Vagina (tissue), 2 donors: Measurements from ENCODE around the gene EIF2AK3. TPM values are rescaled to one million over a fixed set of nuclear protein-coding genes. Genes with fewer than 3 reads are reported as not detected.

Source experiments
- DNase-seq, 2 donors: peaks; one replicate each; pipeline ENCODE4 v3.0.0-alpha.2; 2017; ENCODE audit errors: extremely low spot score in 2 of 2
- H3K27ac ChIP-seq: fragments of 200-600 bp; sonication (generic); one replicate; pipeline ENCODE4 v1.5.1; 2019
- H3K27me3 ChIP-seq: fragments of 200-600 bp; sonication (generic); one replicate; pipeline ENCODE4 v1.5.1; 2019
- H3K36me3 ChIP-seq, 2 donors: fragments of 200-600 bp; sonication (generic); one replicate each; pipeline ENCODE4 v1.5.1; 2017 to 2019
- H3K4me1 ChIP-seq: fragments of 200-600 bp; sonication (generic); one replicate; pipeline ENCODE4 v1.5.1; 2019
- H3K4me3 ChIP-seq, 2 donors: fragments of 200-600 bp; sonication (generic); 1 replicate in 1 of 2; 2 replicates in 1 of 2; pipeline ENCODE4 v1.5.1; 2016 to 2019
- H3K9me3 ChIP-seq: fragments of 200-600 bp; sonication (generic); one replicate; pipeline ENCODE4 v1.5.1; 2019
- POLR2A ChIP-seq, 2 donors: fragments of 450-650 bp; IDR thresholded peaks; one replicate each; pipeline ENCODE4 v1.6.1; 2017; ENCODE audit warnings: antibody characterized with exemption in 2 of 2, mild to moderate bottlenecking in 2 of 2, moderate library complexity in 2 of 2
- POLR2AphosphoS5 ChIP-seq, 2 donors: sonication (generic); formaldehyde crosslinking; IDR thresholded peaks; one replicate each; pipeline ENCODE4 v1.9.0; 2017; ENCODE audit warnings: antibody characterized with exemption in 2 of 2, mild to moderate bottlenecking in 2 of 2, low read depth in 1 of 2; ENCODE audit not compliant: insufficient read depth in 1 of 2
- intact Hi-C: fragments of 100-400 bp; cut with DNase I; formaldehyde crosslinking; loops from one replicate; pipeline ENCODE4 v1.15.1; 2023
- total RNA-seq: library from RNA; depleted of rRNA; stranded (reverse); fragments of >200 nt; gene quantifications from one replicate; pipeline ENCODE4 v1.2.3, GENCODE V29; 2016
- TF ChIP-seq, protein P1 (sequence below), 3 experiments: fragments of 450-650 bp in 2 of 3; fragments of 200-600 bp in 1 of 3; sonication (generic) in 1 of 3; IDR thresholded peaks; one replicate each; pipeline ENCODE4 v1.5.1; 2017 to 2019; ENCODE audit warnings: antibody characterized with exemption in 3 of 3, mild to moderate bottlenecking in 2 of 3, moderate library complexity in 2 of 3

The EIF2AK3 gene
- total RNA-seq, 1 donor from 2014 or later, result 19.6 TPM

DNA sequence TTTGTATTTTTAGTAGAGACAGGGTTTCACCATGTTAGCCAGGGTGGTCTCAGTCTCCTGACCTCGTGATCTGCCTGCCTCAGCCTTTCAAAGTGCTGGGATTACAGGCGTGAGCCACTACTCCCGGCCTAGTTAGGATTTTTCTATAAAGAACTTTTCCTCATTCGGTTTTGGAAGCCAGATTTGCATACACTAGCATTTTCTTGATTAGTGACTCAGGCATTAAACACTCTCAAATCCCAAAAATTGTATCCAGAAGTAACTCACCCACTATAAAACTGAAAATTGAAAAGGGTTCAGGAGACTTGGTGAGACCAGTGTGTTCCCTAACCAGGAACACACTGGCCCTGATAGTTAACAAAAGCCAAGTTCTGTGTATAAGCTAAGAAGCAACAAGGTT, 25.2 kb downstream of the EIF2AK3 start:
- intact Hi-C loops, result no loop called here
- Histone ChIP-seq H3K36me3 (no peaks in the 10 kb centered on the region), H3K4me1 (peaks cover 31% of the 10 kb centered on the region), H3K27ac (no peak overlapping the region), H3K9me3 (no peaks in the 10 kb centered on the region), H3K4me3 (no peak overlapping the region), H3K27me3 (no peaks in the 10 kb centered on the region)
- TF ChIP-seq, protein P1, sequence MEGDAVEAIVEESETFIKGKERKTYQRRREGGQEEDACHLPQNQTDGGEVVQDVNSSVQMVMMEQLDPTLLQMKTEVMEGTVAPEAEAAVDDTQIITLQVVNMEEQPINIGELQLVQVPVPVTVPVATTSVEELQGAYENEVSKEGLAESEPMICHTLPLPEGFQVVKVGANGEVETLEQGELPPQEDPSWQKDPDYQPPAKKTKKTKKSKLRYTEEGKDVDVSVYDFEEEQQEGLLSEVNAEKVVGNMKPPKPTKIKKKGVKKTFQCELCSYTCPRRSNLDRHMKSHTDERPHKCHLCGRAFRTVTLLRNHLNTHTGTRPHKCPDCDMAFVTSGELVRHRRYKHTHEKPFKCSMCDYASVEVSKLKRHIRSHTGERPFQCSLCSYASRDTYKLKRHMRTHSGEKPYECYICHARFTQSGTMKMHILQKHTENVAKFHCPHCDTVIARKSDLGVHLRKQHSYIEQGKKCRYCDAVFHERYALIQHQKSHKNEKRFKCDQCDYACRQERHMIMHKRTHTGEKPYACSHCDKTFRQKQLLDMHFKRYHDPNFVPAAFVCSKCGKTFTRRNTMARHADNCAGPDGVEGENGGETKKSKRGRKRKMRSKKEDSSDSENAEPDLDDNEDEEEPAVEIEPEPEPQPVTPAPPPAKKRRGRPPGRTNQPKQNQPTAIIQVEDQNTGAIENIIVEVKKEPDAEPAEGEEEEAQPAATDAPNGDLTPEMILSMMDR (IDR thresholded peaks at IDR 0.05), result no peak
- TF ChIP-seq POLR2A (IDR thresholded peaks at IDR 0.05), result no peak
- no peak for TF ChIP-seq POLR2AphosphoS5 (IDR thresholded peaks at IDR 0.05; ENCODE audit: insufficient read depth in 1 of 2, low read depth in 1 of 2)
- DNase-seq, result no peak

GRCh38 chr2:88601286-88601685, 26.0 kb downstream of the EIF2AK3 start:
- no peaks in the 10 kb centered on the region for H3K27me3 ChIP-seq
- no peaks in the 10 kb centered on the region for H3K9me3 ChIP-seq
- H3K4me3 ChIP-seq, result no peak overlapping the region
- no peak overlapping the region for H3K27ac ChIP-seq
- no peaks in the 10 kb centered on the region for H3K36me3 ChIP-seq
- TF ChIP-seq, protein P1 (IDR thresholded peaks at IDR 0.05), result no peak
- TF ChIP-seq POLR2AphosphoS5 (IDR thresholded peaks at IDR 0.05; ENCODE audit: insufficient read depth in 1 of 2, low read depth in 1 of 2) (no peak), POLR2A (IDR thresholded peaks at IDR 0.05) (no peak)
- H3K4me1 ChIP-seq, result peaks cover 31% of the 10 kb centered on the region
- intact Hi-C loops, result no loop called here
- DNase-seq, result no peak

DNA sequence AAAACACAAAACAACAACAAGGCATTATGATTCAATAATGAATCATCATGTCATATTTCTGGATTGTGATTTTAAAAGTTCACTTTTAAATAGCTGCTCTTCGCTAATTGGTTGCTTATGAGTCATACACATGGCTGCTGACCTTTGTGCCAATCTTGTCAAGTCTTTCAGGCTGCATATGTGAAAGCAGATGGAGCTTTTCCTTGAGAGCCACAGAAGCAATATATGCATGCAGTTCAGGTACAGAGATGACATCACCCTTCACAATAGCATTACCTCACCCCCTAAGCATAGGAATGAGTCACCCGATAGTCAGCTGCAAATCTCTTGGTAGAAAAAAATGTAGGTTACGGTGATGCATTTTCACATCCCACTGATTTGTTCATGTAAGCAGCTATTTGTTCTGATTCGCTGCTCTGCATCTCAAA, 27.2 kb downstream of the EIF2AK3 start:
- TF ChIP-seq POLR2A (IDR thresholded peaks at IDR 0.05) (no peak), POLR2AphosphoS5 (IDR thresholded peaks at IDR 0.05; ENCODE audit: insufficient read depth in 1 of 2, low read depth in 1 of 2) (peak in 1 of 2 donors; percentile 91)
- no peaks in the 10 kb centered on the region for H3K36me3 ChIP-seq
- H3K27ac ChIP-seq, result peak overlapping the region; percentile 45
- intact Hi-C loops, result no loop called here
- peaks cover 31% of the 10 kb centered on the region for H3K4me1 ChIP-seq
- H3K4me3 ChIP-seq, result no peak overlapping the region
- no peaks in the 10 kb centered on the region for H3K27me3 ChIP-seq
- no peak for DNase-seq
- no peaks in the 10 kb centered on the region for H3K9me3 ChIP-seq

- H3K27me3 ChIP-seq, result no peaks in the 10 kb centered on the region
- no peak for DNase-seq
- intact Hi-C loops, result no loop called here
- H3K9me3 ChIP-seq, result no peaks in the 10 kb centered on the region
- H3K27ac ChIP-seq, result peak overlapping the region; percentile 2
- TF ChIP-seq POLR2AphosphoS5 (IDR thresholded peaks at IDR 0.05; ENCODE audit: insufficient read depth in 1 of 2, low read depth in 1 of 2) (no peak), POLR2A (IDR thresholded peaks at IDR 0.05) (no peak)
- TF ChIP-seq, protein P1 (IDR thresholded peaks at IDR 0.05), result no peak
- peaks cover 31% of the 10 kb centered on the region for H3K4me1 ChIP-seq
- H3K36me3 ChIP-seq, result no peaks in the 10 kb centered on the region
- no peak overlapping the region for H3K4me3 ChIP-seq
Observed at GRCh38 chr2:88599527-88599926, 27.7 kb downstream of the EIF2AK3 start.

DNA sequence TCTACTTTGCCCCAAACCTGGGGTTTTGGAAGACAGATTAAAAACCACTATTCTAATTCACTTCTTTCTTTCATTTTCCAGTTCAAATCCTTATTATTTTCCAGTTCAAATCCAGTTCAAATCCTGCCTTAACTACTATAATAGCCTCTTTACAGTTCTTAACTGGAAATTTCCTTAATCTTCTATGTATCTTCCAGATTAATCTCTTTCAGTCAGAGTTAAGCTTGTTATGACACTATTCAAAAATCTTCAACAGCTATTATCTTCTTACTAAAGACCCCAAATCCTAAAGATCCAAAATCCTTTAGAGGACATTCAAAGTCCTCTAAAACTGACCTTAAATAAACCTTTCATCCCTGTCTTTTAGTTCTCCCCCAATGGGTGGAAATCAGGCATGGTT, 30.1 kb downstream of the EIF2AK3 start:
- Histone ChIP-seq H3K4me1 (peaks cover 21% of the 10 kb centered on the region), H3K27me3 (no peaks in the 10 kb centered on the region), H3K9me3 (no peaks in the 10 kb centered on the region), H3K36me3 (peaks cover 0 to 9% of the 10 kb centered on the region in 2 donors), H3K27ac (no peak overlapping the region), H3K4me3 (no peak overlapping the region)
- TF ChIP-seq POLR2A (IDR thresholded peaks at IDR 0.05), result no peak
- TF ChIP-seq, protein P1 (IDR thresholded peaks at IDR 0.05), result no peak
- no peak for TF ChIP-seq POLR2AphosphoS5 (IDR thresholded peaks at IDR 0.05; ENCODE audit: insufficient read depth in 1 of 2, low read depth in 1 of 2)
- no peak for DNase-seq
- intact Hi-C loops, result no loop called here
